A673 (cell line): ENCODE measurements around the gene CRISPLD2. TPM values are rescaled to one million over a fixed set of nuclear protein-coding genes. Genes with fewer than 3 reads are reported as not detected.

Source experiments
- BruUV-seq: library from RNA; stranded (reverse); fragments of 400-500 nt; replicated peaks from 2 replicates; lab custom pipeline; 2021; lab: Mats Ljungman, UMichigan
- CTCF ChIA-PET: fragments of 300-600 bp; sonication (Branson Sonifier 250); formaldehyde crosslinking; loops from one replicate; lab custom pipeline; 2022; ENCODE audit warnings: antibody characterized with exemption; lab: Charles Lee
- POLR2A ChIA-PET: fragments of 300-600 bp; sonication (Branson Sonifier 250); formaldehyde crosslinking; loops from one replicate; lab custom pipeline; 2022; ENCODE audit warnings: antibody characterized with exemption; ENCODE audit not compliant: low non-redundant PET; lab: Charles Lee
- DNase-seq: peaks from one replicate; pipeline ENCODE4 v3.0.0-alpha.2; 2015; ENCODE audit warnings: low spot score
- H3K27ac ChIP-seq: fragments of 200-600 bp; sonication (generic); 2 replicates; pipeline ENCODE4 v1.5.1; 2016; ENCODE audit warnings: mixed run types, low read depth, mild to moderate bottlenecking, mixed read lengths, antibody characterized with exemption, low read length; ENCODE audit not compliant: poor library complexity, severe bottlenecking
- H3K27me3 ChIP-seq: fragments of 200-600 bp; sonication (generic); replicated peaks from 2 replicates; pipeline ENCODE4 v1.6.1; 2017; ENCODE audit warnings: mixed run types, low read depth, mild to moderate bottlenecking, mixed read lengths, antibody characterized with exemption, low read length; ENCODE audit not compliant: insufficient read depth, poor library complexity
- H3K36me3 ChIP-seq: fragments of 200-600 bp; sonication (generic); 2 replicates; pipeline ENCODE4 v1.6.1; 2016; ENCODE audit warnings: mixed run types, mild to moderate bottlenecking, mixed read lengths, antibody characterized with exemption, low read length; ENCODE audit not compliant: insufficient read depth, poor library complexity, severe bottlenecking
- H3K4me1 ChIP-seq: fragments of 200-600 bp; sonication (generic); 2 replicates; pipeline ENCODE4 v1.6.1; 2017; ENCODE audit warnings: mixed run types, mild to moderate bottlenecking, mixed read lengths, antibody characterized with exemption, low read length; ENCODE audit not compliant: insufficient read depth, poor library complexity, severe bottlenecking
- H3K4me3 ChIP-seq: fragments of 200-600 bp; sonication (generic); 2 replicates; pipeline ENCODE4 v1.5.1; 2016; ENCODE audit warnings: low read depth, mixed run types, mild to moderate bottlenecking, mixed read lengths, low read length; ENCODE audit not compliant: poor library complexity, severe bottlenecking
- H3K9me3 ChIP-seq: fragments of 200-600 bp; sonication (generic); 2 replicates; pipeline ENCODE4 v1.6.1; 2016; ENCODE audit warnings: mixed run types, low read depth, mild to moderate bottlenecking, mixed read lengths, antibody characterized with exemption, low read length; ENCODE audit not compliant: poor library complexity, severe bottlenecking
- CTCF ChIP-seq: fragments of 300-800, 200-600 bp; sonication (generic); conservative IDR thresholded peaks from 2 replicates; pipeline ENCODE4 v1.5.1; 2017; ENCODE audit warnings: low read depth, mild to moderate bottlenecking, antibody characterized with exemption, low read length, moderate library complexity, mixed read lengths
- EZH2 ChIP-seq: fragments of 200-600 bp; sonication (generic); IDR thresholded peaks from 2 replicates; pipeline ENCODE4 v1.6.1; 2017; ENCODE audit warnings: borderline replicate concordance, low read depth, mild to moderate bottlenecking, mixed read lengths, antibody characterized with exemption, low read length; ENCODE audit not compliant: poor library complexity, severe bottlenecking
- intact Hi-C: fragments of 100-400 bp; cut with micrococcal nuclease; formaldehyde crosslinking; loops from one replicate; pipeline ENCODE4 v1.10.0; 2022; ENCODE audit not compliant: unreplicated experiment
- total RNA-seq: library from RNA; stranded (reverse); gene quantifications from 2 replicates; pipeline ENCODE4 v1.2.3, GENCODE V29; 2021

The CRISPLD2 gene
- total RNA-seq, 1 experiment from 2014 or later = 0.32 TPM

DNA sequence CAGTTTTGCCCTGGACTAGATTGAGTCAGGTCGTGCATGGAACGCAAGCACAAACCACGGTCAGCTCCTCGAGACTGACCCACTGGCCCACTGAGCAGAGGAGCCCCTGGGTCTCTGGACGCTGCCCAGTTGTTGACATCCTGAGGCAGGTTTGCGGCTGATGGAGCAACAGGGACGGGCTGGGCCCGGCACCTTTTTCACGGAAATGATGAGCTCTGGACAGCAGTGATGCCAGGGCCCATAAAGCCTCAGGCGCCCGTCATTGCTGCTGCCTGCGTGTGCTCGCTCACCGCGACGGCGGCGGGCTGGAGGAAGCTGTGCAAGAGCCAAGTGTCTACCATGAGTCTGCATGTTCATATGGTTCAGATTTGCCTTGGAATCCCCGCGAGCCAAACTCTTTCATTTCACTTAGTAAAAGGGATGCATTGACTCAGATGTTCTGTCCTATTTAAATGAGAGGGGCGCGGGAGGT lies 30.8 kb upstream of the CRISPLD2 start:
- Histone ChIP-seq H3K4me1 (peaks cover 12% of the 10 kb centered on the region), H3K27me3 (no peaks in the 10 kb centered on the region), H3K9me3 (no peaks in the 10 kb centered on the region), H3K36me3 (no peaks in the 10 kb centered on the region), H3K27ac (no peak overlapping the region), H3K4me3 (no peak overlapping the region)
- intact Hi-C loops = no loop called here
- CTCF ChIA-PET = no interaction called here
- TF ChIP-seq CTCF (no peak), EZH2 (no peak)
- no peak for DNase-seq
- POLR2A ChIA-PET = no interaction called here
- no TSS peak for BruUV-seq

GRCh38 chr16:84789431-84789830 lies 30.4 kb upstream of the CRISPLD2 start:
- H3K4me1 ChIP-seq = peaks cover 12% of the 10 kb centered on the region
- CTCF ChIA-PET = no interaction called here
- POLR2A ChIA-PET = no interaction called here
- no peak overlapping the region for H3K27ac ChIP-seq
- no peak for DNase-seq
- H3K27me3 ChIP-seq = no peaks in the 10 kb centered on the region
- TF ChIP-seq CTCF (no peak), EZH2 (no peak)
- intact Hi-C loops = no loop called here
- BruUV-seq = no TSS peak
- H3K9me3 ChIP-seq = no peaks in the 10 kb centered on the region
- no peaks in the 10 kb centered on the region for H3K36me3 ChIP-seq
- H3K4me3 ChIP-seq = no peak overlapping the region

GRCh38 chr16:84790301-84790700 lies 29.5 kb upstream of the CRISPLD2 start:
- intact Hi-C loops = no loop called here
- H3K27me3 ChIP-seq = no peaks in the 10 kb centered on the region
- no peaks in the 10 kb centered on the region for H3K36me3 ChIP-seq
- no peak for DNase-seq
- ChIA-PET CTCF (no interaction called here), POLR2A (no interaction called here)
- no TSS peak for BruUV-seq
- H3K4me1 ChIP-seq = peaks cover 11% of the 10 kb centered on the region
- no peak overlapping the region for H3K27ac ChIP-seq
- TF ChIP-seq CTCF = no peak
- TF ChIP-seq EZH2 = no peak
- no peak overlapping the region for H3K4me3 ChIP-seq
- H3K9me3 ChIP-seq = no peaks in the 10 kb centered on the region
